NCI-H2196 treated with DMSO at 0.1 percent for 48 hours (cell line): ENCODE measurements around the gene AGAP1.

Experiments
- DNase-seq: peaks from one replicate; lab custom pipeline; 2025; ENCODE audit not compliant: unreplicated experiment; lab: John Stamatoyannopoulos, UW

The AGAP1 gene

DNA sequence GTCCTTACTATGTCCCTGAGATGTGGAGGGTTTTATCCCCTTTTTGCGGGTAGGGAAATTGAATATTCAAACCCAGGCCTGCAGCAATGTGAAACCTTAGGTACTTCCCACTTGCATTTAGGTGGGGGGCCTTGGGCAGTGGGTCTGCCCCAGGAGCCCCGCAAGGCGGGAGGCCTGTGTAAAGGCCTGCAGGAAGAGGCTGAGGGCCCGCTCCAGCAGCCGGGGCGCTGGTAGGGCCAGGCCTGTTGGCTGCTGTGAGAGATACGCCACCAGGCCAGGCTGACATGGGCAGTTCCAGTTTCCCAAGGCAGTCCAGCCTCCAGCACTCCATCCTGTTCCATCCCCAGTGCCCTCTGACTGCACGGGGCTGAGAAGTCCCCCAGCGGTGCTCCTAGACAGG, 610.1 kb downstream of the AGAP1 start:
- no peak for DNase-seq

- no peak for DNase-seq
Observed at GRCh38 chr2:236105955-236106607, 612.2 kb downstream of the AGAP1 start.

DNA sequence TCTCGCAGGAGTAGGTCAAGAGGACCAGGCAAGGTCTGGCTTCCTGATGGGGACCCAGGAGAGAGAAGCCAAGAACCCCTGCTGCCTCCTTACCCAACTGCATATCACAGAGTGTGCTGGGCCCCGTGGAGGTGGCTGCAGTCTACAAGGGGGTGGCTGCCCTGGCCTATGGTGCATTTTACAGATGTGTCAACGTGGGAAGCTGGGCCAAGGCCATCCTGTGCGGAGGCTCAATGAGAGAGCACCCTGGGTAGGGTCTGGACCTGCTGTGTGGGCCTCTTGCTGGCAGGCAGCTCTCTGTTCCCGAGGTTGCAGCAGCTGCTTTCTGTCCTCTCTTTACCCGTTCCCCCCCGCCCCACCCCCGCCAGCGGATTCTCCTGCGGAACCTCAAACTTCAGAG, 612.9 kb downstream of the AGAP1 start:
- DNase-seq = no peak

- no peak for DNase-seq
Observed at GRCh38 chr2:236107536-236107935, 613.7 kb downstream of the AGAP1 start.

DNA sequence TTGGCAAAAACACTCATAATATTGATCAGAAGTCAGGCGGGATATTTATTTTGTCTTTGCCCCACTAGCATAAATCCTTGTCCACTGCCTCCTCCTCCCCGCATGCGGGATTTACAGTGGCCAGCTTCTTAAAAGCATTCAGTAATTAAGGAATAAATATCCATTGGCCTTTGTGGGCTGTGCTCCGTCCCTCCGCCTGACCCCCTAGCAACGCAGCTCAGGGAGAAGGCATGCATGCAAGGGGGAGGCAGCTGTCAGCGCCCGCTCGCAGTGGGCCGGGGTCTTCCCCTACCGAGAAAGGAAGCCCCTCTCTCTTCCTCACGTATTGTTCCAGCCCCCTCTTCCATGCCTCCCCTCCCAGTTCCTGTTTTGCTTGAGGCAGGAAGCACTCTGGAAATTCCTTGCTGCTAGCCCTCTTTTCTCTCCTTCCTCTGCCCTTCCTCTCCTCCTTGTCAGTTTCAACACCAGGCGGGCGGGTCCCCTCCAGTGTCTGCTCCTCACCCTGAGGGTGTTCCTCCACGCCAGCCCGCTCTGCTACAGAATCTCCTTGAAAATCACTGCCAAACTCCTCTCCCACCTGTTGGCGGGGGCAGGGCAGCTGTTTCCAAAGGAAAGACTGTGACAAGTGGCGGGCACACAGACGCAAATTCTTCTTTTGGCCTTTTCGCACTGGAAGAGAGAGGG, 614.2 kb downstream of the AGAP1 start:
- DNase-seq = no peak

DNA sequence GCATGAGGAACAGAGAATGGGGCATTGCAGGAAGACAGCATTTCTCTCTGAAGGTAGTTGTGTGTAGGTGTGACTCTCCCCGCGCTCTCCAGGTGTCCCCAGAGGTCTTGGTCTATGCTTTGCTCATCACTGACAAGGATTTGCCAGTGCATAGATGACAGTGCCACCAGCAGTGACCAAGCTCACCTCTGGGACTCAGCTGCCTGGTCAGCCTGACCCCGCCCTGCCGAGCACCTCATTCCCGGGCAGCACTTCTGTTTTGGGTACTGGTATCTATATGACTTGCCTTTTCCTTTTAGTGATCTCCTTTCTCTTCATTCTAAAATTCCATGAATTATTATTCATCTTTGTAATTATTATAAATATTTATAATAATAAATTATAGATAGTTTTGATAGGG, 615.2 kb downstream of the AGAP1 start:
- no peak for DNase-seq

DNA sequence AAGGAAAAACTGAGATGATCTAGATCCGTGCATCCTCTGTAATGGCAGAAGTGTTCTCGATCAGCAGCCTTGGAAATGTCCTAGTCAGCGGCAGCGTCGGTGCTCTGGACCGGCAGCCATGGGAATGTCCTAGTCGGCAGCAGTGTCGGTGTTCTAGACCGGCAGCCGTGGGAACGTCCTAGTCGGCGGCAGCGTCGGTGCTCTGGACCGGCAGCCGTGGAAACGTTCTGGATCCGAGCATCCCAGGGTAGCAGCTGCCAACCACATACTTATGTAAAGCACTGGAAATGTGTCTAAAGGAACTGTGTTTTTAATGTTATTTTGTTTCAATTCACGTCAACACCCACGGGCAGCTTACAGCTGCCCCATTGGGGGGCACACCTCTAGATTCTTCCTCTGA, 615.6 kb downstream of the AGAP1 start:
- no peak for DNase-seq

- DNase-seq = no peak
Observed at GRCh38 chr2:236112466-236112865, 618.6 kb downstream of the AGAP1 start.

- no peak for DNase-seq
Observed at GRCh38 chr2:236113425-236113824, 619.6 kb downstream of the AGAP1 start.

DNA sequence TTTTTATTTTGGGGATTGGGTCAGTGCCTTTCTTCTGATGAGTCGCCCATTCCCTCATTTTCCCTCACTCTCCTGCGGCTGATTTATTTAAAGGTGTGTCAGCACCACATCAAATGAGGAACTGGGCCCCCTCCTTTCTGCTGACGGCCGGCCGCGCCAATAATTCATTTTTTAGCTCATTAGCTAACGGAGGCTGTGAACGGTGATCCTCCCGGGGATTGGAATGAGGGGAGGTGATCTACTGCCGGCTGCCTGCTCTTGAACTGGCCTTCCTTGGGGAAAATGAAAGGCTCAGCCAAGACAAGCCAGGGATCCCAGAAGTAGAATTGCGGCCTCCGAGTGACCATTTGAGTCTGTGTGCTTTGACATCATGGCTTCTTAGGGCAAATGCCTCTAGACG, 620.1 kb downstream of the AGAP1 start:
- no peak for DNase-seq

DNA sequence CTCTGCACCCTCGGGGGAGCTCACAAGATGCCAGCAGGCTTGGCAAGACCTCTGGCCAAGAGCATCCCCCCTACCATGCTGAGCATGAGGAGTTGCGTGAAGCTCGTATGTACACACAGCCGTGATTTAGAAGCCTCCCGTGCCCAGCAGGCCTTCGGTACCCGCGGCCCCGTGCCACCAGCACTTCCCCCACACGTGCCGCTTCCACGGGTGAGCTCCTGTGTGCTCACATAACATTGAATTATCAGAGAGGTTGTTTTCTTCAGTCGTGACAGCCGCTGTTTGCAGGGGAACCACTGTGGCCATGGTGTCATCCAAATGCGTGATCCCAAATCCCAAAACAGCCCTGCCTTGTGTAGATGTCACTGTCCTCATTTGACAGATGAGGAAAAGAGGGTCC, 621.1 kb downstream of the AGAP1 start:
- DNase-seq = no peak

- DNase-seq = no peak
Observed at GRCh38 chr2:236117401-236117800, 623.6 kb downstream of the AGAP1 start.

GRCh38 chr2:236117861-236118269, 624.0 kb downstream of the AGAP1 start:
- peak; percentile 16 for DNase-seq

- no peak for DNase-seq
Observed at GRCh38 chr2:236119003-236119402, 625.2 kb downstream of the AGAP1 start.

GRCh38 chr2:236119476-236119875, 625.6 kb downstream of the AGAP1 start:
- no peak for DNase-seq

GRCh38 chr2:236120141-236120601, 626.3 kb downstream of the AGAP1 start:
- DNase-seq = no peak

DNA sequence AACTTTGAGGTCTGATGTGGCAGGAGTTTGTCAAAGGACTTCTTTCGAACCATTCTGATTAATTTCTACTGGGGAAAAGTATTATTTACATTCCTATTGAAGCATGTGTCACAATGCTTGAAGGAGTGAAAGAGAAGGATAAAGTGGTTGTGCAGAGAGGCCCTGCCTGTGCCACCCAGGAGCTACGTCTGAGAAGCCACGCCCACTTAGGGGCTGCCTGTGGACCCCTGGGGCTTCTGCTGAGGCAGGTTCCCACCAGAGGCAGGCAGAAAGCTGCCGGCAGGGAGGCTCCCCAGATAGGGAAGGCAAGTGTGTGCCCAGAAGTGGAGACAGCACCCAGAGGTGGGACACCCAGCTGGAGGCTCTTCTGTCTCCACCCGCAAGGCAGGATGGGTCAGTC, 627.0 kb downstream of the AGAP1 start:
- DNase-seq = no peak

GRCh38 chr2:236121546-236121945, 627.7 kb downstream of the AGAP1 start:
- DNase-seq = no peak

DNA sequence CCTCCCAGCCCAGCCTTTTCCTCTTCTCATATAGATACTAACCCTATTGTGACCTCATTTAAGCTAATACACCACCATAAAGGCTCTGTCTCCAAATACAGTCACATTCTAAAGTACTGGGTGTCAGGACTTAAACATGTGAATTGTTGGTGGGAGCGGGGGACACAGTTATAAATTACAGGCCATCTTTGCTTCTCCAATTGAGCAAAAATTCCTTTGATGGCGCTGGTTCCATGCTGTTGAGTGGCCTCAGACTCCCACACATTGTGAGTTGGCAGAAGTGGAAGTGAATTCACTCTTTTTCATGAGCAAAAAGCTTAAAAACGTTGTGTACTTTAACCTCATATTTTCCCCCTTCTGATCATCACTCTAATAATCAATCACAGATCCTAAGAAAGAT, 628.4 kb downstream of the AGAP1 start:
- DNase-seq = no peak

- no peak for DNase-seq
Observed at GRCh38 chr2:236123716-236124115, 629.9 kb downstream of the AGAP1 start.

DNA sequence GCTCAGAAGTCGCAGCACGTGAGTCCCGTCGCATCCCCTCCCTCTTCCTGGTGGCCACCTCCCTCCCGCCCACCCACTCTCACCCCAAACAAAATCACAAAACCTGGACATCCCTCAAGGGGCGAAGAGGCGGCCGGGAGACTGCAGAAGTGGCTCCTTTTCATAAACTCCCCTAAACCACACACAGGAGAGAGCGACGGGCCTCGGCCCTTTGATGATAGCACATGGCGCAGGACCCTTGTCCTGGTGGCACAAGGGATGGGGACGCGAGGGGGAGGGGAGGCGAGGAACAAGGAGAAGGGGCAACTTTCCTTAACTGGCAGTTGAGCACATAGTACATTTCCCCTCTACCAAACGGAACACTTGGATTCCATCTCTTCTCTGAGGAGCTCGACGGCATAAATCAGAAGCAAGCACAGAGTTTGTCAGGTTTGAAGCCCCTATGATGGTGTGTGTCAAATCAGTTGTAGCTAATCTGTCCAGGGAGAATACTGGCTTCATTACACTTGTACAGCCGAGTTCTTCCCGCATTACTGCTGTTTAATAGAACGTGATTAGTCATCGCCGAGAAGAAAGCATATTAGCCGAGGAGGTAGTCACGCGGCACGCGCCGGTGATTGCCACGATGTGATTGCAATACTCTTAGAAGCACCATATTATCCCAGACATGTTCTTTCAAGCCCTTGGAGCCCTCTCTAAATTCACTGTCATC, 630.5 kb downstream of the AGAP1 start:
- no peak for DNase-seq

- DNase-seq = no peak
Observed at GRCh38 chr2:236125541-236125940, 631.7 kb downstream of the AGAP1 start.
